Activated B cell treated with CpG ODN at 0.5 μM for 24 hours (primary cell): ENCODE results near the gene CCDC81. TPM values are rescaled to one million over a fixed set of nuclear protein-coding genes. Genes with fewer than 3 reads are reported as not detected.

Experiments used
- ATAC-seq: fragments of 200-7000 bp; cut with Tn5 transposase; one replicate; pipeline ENCODE4 v1.10.0; 2021; ENCODE audit warnings: low read depth, mild to moderate bottlenecking, moderate library complexity
- CTCF ChIA-PET: fragments of 350-600 bp; sonication (Branson Sonifier 250); formaldehyde crosslinking; loops from one replicate; lab custom pipeline; 2021; ENCODE audit warnings: antibody characterized with exemption; lab: Charles Lee
- POLR2A ChIA-PET: fragments of 350-600 bp; sonication (Branson Sonifier 250); formaldehyde crosslinking; loops from one replicate; lab custom pipeline; 2021; ENCODE audit warnings: antibody characterized with exemption; lab: Charles Lee
- DNase-seq: peaks from one replicate; pipeline ENCODE4 v3.0.0; 2022
- H3K27ac Mint-ChIP-seq: one replicate; pipeline ENCODE4 v1.8.0; 2020; ENCODE audit warnings: mixed read lengths
- H3K27me3 Mint-ChIP-seq: one replicate; pipeline ENCODE4 v1.8.0; 2021; ENCODE audit warnings: mixed read lengths
- H3K36me3 Mint-ChIP-seq: one replicate; pipeline ENCODE4 v1.8.0; 2021; ENCODE audit warnings: low read depth, mixed read lengths
- H3K4me1 Mint-ChIP-seq: one replicate; pipeline ENCODE4 v1.8.0; 2021; ENCODE audit warnings: mixed read lengths
- H3K4me3 Mint-ChIP-seq: one replicate; pipeline ENCODE4 v1.8.0; 2020; ENCODE audit warnings: mild to moderate bottlenecking, mixed read lengths
- H3K9me3 Mint-ChIP-seq: one replicate; pipeline ENCODE4 v1.8.0; 2020; ENCODE audit warnings: mixed read lengths
- intact Hi-C: fragments of 100-400 bp; cut with micrococcal nuclease; formaldehyde crosslinking; loops from one replicate; pipeline ENCODE4 v1.15.1; 2024
- total RNA-seq: library from RNA; stranded (reverse); gene quantifications from 2 replicates; pipeline ENCODE4 v1.2.3, GENCODE V29; 2022
- TF ChIP-seq, protein P1 (sequence below): fragments of 200-600 bp; IDR thresholded peaks from one replicate; pipeline ENCODE4 v1.8.0; 2022; ENCODE audit warnings: antibody characterized with exemption, mild to moderate bottlenecking

CCDC81 gene
- total RNA-seq, 1 donor from 2014 or later: 0.82 TPM

DNA sequence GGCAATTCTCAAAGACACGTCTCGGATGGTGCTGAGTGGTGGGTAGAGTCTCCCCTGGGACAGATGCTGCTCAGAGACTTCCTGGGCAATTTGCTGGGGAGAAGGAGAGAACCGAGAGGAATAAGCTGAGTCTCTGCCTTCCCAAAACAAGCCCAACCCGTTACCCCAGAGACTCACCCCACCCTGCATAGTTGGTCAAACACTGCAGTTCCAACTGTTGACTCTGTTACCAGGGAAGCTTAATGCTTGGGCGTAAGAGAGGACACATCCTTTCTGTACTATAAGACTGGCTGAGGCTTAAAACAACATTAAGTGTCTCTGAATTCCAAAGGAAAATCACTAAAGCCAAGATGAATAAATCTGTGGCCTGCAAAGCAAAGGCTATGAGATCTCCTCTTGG is 68.1 kb downstream of the CCDC81 start:
- ChIA-PET CTCF (no interaction called here), POLR2A (no interaction called here)
- Mint-ChIP-seq H3K27me3 (no peaks in the 10 kb centered on the region), H3K36me3 (no peaks in the 10 kb centered on the region), H3K4me1 (no peaks in the 10 kb centered on the region), H3K27ac (no peak overlapping the region), H3K9me3 (no peaks in the 10 kb centered on the region), H3K4me3 (no peak overlapping the region)
- TF ChIP-seq, protein P1, sequence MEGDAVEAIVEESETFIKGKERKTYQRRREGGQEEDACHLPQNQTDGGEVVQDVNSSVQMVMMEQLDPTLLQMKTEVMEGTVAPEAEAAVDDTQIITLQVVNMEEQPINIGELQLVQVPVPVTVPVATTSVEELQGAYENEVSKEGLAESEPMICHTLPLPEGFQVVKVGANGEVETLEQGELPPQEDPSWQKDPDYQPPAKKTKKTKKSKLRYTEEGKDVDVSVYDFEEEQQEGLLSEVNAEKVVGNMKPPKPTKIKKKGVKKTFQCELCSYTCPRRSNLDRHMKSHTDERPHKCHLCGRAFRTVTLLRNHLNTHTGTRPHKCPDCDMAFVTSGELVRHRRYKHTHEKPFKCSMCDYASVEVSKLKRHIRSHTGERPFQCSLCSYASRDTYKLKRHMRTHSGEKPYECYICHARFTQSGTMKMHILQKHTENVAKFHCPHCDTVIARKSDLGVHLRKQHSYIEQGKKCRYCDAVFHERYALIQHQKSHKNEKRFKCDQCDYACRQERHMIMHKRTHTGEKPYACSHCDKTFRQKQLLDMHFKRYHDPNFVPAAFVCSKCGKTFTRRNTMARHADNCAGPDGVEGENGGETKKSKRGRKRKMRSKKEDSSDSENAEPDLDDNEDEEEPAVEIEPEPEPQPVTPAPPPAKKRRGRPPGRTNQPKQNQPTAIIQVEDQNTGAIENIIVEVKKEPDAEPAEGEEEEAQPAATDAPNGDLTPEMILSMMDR: no peak
- no peak for DNase-seq
- ATAC-seq: no peak
- intact Hi-C loops: no loop called here

DNA sequence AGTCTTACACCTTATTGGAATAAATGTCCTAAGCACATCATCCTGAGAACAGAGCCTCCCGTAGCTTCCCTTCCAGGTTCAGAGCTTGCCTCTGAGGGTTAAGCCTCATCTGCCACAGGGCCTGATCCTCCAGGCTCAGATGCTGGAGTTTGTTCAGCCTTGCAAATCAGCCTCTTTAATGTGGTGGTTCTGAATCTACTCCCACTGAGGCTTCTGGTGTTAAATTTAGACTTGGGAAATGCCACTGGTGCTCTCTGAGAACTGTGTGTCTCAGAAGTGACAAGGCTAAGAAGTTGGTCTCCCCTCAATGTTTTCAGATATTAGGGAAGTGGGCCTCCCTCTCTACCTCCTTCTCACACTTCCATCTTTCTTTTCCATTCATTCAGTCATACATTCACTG is 68.7 kb downstream of the CCDC81 start:
- ATAC-seq (no peak), DNase-seq (no peak)
- Mint-ChIP-seq H3K9me3 (no peaks in the 10 kb centered on the region), H3K27me3 (no peaks in the 10 kb centered on the region), H3K4me3 (no peak overlapping the region), H3K36me3 (no peaks in the 10 kb centered on the region), H3K27ac (no peak overlapping the region), H3K4me1 (no peaks in the 10 kb centered on the region)
- ChIA-PET POLR2A (no interaction called here), CTCF (no interaction called here)
- TF ChIP-seq, protein P1: no peak
- intact Hi-C loops: no loop called here

DNA sequence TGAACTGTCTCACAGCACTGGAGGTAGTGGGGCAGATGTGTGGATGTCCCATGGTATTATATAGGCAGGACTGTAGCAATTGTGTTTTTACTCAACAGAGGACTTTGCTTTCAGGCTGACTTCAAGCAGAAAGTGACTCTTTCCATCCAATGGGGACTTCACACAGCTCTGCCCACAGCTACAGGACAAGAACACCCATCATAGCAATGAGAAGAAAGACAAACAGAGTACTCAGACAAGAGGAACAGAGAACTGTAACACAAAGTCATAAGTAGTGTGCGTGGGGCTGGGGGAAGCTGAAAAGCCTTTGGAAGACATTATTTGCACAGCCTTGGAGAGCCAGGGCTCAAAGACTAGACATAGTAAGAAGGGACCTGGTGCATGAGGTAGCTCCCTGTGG is 70.3 kb downstream of the CCDC81 start:
- Mint-ChIP-seq H3K4me3 (no peak overlapping the region), H3K9me3 (no peaks in the 10 kb centered on the region), H3K4me1 (no peaks in the 10 kb centered on the region), H3K36me3 (no peaks in the 10 kb centered on the region), H3K27ac (no peak overlapping the region), H3K27me3 (no peaks in the 10 kb centered on the region)
- ChIA-PET CTCF (no interaction called here), POLR2A (no interaction called here)
- intact Hi-C loops: no loop called here
- ATAC-seq (no peak), DNase-seq (no peak)
- TF ChIP-seq, protein P1: no peak

DNA sequence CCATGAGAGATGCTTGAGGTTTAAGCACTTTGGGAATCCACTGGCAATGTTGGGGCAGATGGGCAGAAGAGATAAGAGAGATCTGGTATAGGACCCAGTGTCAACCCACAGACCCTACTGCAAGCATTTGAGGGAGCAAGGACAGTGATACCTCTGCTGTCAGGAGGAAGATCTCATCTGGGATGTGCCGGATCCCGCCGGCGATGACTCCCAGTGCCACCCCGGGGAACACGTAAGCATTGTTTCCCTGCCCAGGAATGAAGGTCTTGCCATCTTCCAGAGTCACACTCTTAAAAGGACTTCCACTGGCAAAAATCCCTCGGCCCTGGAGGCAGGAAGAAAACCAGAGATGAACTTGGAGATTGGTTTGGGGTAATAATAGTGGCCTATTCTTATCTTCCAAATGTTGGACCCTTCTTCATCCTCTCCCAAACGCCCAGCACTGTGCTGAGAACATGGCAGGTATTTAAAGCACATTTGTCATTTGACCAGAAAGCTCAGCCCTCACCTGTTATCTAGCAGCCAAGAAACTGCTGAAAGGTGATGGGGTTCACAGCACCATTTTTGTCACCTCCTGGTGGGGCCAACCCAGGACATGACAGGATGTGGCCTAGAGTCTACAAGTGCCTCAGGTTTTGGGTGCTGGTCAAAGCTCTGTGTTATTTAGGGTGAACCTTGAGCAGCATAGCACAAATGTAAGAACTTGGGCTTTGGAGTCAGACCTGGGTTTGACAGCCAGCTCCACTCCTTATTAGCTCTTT is 71.7 kb downstream of the CCDC81 start:
- no peaks in the 10 kb centered on the region for H3K27me3 Mint-ChIP-seq
- TF ChIP-seq, protein P1: no peak
- ChIA-PET CTCF (no interaction called here), POLR2A (no interaction called here)
- no peaks in the 10 kb centered on the region for H3K9me3 Mint-ChIP-seq
- H3K27ac Mint-ChIP-seq: no peak overlapping the region
- no peak overlapping the region for H3K4me3 Mint-ChIP-seq
- no peaks in the 10 kb centered on the region for H3K36me3 Mint-ChIP-seq
- no peaks in the 10 kb centered on the region for H3K4me1 Mint-ChIP-seq
- no peak for ATAC-seq
- intact Hi-C loops: no loop called here
- DNase-seq: no peak

DNA sequence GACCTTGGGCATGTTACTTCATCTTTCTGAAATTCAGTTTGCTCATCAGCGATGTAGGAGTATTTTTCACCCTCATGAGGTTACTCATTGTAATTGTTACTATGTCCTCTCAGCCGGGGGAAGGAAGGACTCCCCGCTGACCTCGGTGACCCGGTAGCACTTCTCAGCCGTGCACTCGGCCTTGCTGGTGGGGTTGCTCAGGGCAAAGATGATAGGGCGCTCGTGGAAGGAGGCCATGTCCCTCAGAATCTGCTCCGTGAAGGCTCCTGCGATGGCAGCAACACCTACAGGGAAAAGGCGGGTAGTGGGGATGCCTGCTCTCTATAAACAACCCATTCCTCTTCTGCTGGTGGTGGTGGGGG is 72.2 kb downstream of the CCDC81 start:
- TF ChIP-seq, protein P1: no peak
- no peaks in the 10 kb centered on the region for H3K27me3 Mint-ChIP-seq
- H3K27ac Mint-ChIP-seq: no peak overlapping the region
- no peak for ATAC-seq
- no peaks in the 10 kb centered on the region for H3K36me3 Mint-ChIP-seq
- H3K9me3 Mint-ChIP-seq: no peaks in the 10 kb centered on the region
- ChIA-PET CTCF (no interaction called here), POLR2A (no interaction called here)
- intact Hi-C loops: no loop called here
- no peak for DNase-seq
- H3K4me1 Mint-ChIP-seq: no peaks in the 10 kb centered on the region
- H3K4me3 Mint-ChIP-seq: no peak overlapping the region
